ENCODE measurements around the gene FOCAD.

FOCAD gene

DNA sequence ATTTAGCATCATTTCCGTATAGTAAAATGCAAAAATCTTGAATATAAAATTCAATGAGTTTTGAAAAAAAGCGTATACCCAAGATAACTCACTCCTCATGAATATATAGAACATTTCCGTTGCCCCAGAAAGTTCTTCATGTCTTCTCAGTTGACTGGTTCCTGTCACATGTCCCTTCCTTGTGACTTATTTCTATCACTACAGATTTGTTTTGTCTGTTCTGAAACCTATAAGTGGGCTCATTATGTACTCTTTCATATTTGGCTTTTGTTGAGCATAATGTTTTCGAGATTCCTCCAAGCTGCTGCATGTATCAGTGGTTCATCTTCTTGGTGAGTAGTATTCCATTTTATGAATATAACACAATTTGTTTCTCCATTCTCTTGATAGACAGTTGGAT is 358.4 kb downstream of the FOCAD start:
- no peaks in the 10 kb centered on the region for H3K79me2 ChIP-seq (ENCODE audit: insufficient read depth, low read length)
- H3K4me3 ChIP-seq (ENCODE audit: low read depth, low read length, poor library complexity, severe bottlenecking) = no peak overlapping the region
- H3K36me3 ChIP-seq (ENCODE audit: insufficient read depth, low read length) = no peaks in the 10 kb centered on the region
- no peaks in the 10 kb centered on the region for H3K9me3 ChIP-seq (ENCODE audit: low read length)
- no peaks in the 10 kb centered on the region for H4K20me1 ChIP-seq (ENCODE audit: insufficient read depth, low read length)
- H3K9ac ChIP-seq (ENCODE audit: low read length) = no peak overlapping the region
- no peaks in the 10 kb centered on the region for H3K27me3 ChIP-seq (ENCODE audit: insufficient read depth, low read length)
- peaks cover 28% of the 10 kb centered on the region for H3K4me1 ChIP-seq (ENCODE audit: insufficient read depth, low read length, severe bottlenecking)
- TF ChIP-seq EZH2 (IDR thresholded peaks at IDR 0.05; ENCODE audit: borderline replicate concordance, low read length) = no peak
- TF ChIP-seq, protein P1, sequence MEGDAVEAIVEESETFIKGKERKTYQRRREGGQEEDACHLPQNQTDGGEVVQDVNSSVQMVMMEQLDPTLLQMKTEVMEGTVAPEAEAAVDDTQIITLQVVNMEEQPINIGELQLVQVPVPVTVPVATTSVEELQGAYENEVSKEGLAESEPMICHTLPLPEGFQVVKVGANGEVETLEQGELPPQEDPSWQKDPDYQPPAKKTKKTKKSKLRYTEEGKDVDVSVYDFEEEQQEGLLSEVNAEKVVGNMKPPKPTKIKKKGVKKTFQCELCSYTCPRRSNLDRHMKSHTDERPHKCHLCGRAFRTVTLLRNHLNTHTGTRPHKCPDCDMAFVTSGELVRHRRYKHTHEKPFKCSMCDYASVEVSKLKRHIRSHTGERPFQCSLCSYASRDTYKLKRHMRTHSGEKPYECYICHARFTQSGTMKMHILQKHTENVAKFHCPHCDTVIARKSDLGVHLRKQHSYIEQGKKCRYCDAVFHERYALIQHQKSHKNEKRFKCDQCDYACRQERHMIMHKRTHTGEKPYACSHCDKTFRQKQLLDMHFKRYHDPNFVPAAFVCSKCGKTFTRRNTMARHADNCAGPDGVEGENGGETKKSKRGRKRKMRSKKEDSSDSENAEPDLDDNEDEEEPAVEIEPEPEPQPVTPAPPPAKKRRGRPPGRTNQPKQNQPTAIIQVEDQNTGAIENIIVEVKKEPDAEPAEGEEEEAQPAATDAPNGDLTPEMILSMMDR (IDR thresholded peaks at IDR 0.05; ENCODE audit: low read length) = no peak
- H3K9me2 ChIP-seq (ENCODE audit: low read depth, low read length) = no peaks in the 10 kb centered on the region
- H2AFZ ChIP-seq (ENCODE audit: low read length) = no peak overlapping the region; the same call in 1 of the 2 replicates
- H3F3A ChIP-seq (ENCODE audit: insufficient read depth, low read length) = no peaks in the 10 kb centered on the region
- H3K4me2 ChIP-seq (ENCODE audit: low read length) = no peak overlapping the region
- H3K27ac ChIP-seq (ENCODE audit: low read depth, low read length, poor library complexity, severe bottlenecking) = no peak overlapping the region

DNA sequence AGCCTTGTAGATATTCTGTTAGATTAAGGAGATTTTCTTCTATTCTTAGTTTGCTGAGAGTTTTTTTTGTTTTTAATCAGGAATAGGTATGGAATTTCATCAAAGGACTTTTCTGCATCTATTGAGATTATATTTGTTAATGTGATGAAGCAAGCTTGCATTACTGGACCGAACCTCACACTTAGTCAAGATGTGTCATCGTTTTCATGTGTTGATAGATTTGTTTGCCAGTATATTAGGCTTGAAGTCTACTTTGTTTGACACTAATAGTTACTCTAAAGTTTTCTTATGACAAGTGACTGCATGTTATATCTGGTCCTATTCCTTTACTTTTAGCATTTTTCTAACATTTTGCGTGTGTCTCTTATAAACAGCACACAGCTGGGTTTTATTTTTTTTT is 359.8 kb downstream of the FOCAD start:
- H3K9me3 ChIP-seq (ENCODE audit: low read length) = no peaks in the 10 kb centered on the region
- TF ChIP-seq EZH2 (IDR thresholded peaks at IDR 0.05; ENCODE audit: borderline replicate concordance, low read length) = no peak
- TF ChIP-seq, protein P1 (IDR thresholded peaks at IDR 0.05; ENCODE audit: low read length) = no peak
- no peaks in the 10 kb centered on the region for H3F3A ChIP-seq (ENCODE audit: insufficient read depth, low read length)
- H2AFZ ChIP-seq (ENCODE audit: low read length) = no peak overlapping the region
- no peaks in the 10 kb centered on the region for H4K20me1 ChIP-seq (ENCODE audit: insufficient read depth, low read length)
- H3K27me3 ChIP-seq (ENCODE audit: insufficient read depth, low read length) = no peaks in the 10 kb centered on the region
- H3K79me2 ChIP-seq (ENCODE audit: insufficient read depth, low read length) = no peaks in the 10 kb centered on the region
- no peak overlapping the region for H3K4me2 ChIP-seq (ENCODE audit: low read length)
- H3K4me1 ChIP-seq (ENCODE audit: insufficient read depth, low read length, severe bottlenecking) = peaks cover 39% of the 10 kb centered on the region
- H3K36me3 ChIP-seq (ENCODE audit: insufficient read depth, low read length) = no peaks in the 10 kb centered on the region
- no peak overlapping the region for H3K9ac ChIP-seq (ENCODE audit: low read length)
- H3K27ac ChIP-seq (ENCODE audit: low read depth, low read length, poor library complexity, severe bottlenecking) = no peak overlapping the region
- H3K9me2 ChIP-seq (ENCODE audit: low read depth, low read length) = no peaks in the 10 kb centered on the region
- no peak overlapping the region for H3K4me3 ChIP-seq (ENCODE audit: low read depth, low read length, poor library complexity, severe bottlenecking)
